NCI-H748 treated with DMSO at 0.1 percent for 48 hours (cell line): ENCODE data around the gene UBAP2.
A peak's percentile ranks its signal among the peaks of the same experiment; 100 is the strongest.

Source experiments
- DNase-seq: peaks from one replicate; lab custom pipeline; 2025; lab: John Stamatoyannopoulos, UW

UBAP2 gene

DNA sequence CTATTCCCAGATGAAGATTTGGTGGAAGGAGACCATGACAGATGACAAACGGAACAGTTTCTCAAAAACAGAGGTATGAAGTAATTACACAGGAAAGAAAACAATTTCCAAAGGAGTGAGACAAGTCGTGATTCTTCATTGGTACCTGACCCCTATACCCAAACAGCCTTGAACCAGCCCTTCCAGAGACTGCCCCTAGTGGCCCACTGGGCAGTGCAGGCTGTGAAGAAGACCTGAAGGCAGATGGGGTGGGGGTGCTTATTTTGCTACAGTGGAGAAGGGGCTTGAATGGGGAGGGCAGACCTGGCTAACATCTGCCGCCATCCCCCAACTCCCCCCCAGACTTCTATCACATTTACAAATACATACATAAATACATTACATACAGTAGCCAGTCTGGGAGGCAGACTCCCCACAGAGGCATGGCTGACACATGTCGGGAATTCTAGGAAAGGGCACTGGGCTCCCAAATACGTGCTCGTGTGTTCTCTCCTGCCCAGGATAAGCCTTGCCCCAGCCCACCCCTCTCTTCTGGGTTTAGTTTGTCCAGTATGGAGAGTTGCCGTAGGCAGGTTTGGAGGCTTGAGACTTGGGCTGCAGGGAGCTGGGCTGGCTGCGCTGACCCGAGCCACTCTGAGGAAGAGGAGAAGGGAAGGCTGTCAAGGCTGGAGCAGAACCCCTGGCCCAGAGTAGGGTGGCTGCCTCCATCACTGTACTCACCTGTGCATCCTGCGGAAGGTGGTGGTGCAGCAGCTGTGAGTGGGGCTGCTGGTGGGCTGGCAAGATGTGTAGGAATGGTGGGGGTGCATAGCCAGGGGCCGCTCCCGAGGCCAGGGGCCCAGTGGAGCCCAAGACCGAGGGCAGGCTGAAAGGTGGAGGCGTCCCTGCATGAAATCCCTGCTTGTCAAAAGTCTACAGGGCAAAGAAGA, 126.5 kb downstream of the UBAP2 start:
- DNase-seq: no peak

DNA sequence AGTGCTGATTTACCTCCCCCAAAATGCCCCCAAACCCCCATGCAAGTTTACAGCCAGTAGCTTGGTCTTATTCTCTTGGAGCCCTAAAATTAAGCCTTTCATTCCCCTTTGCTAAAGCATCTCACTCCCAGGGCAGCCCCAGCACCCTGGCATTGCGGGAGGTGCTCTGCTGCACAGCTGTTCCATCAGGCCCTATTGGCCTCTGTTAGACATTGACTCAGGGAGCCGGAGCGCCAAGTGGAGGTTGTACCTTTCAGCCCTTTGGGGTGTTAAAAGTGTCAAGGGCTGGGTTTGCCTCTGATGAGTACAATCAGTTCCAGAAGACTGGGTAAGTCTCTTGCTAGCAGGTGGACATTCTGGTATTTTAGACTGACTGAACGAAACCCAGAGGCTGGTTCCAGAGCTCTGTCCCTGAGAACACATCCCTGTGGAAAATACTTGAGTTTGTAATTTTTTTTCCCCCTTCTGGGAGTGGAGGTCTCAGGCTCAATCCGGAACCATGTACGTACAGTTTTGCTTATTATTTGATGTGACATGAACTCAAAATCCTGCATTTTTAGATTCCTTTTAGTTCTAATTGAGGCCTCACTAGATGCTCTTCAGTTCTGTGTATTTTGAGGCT, 129.3 kb downstream of the UBAP2 start:
- no peak for DNase-seq

DNA sequence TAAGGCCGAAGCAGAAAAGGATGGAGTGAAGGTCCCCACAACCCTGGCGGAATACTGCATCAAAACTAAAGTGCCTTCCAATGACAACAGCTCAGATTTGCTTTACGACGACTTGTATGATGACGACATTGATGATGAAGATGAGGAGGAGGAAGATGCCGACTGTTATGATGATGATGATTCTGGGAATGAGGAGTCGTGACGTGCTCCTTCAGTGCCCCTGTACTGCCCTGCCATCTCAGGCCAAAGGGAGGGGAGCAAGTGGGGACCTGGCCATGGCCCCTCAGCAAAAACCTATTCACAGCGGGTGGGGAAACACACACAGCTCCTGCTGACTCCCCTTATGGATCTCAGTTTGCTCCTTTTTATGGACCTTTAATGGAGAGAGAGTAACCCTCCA, 131.7 kb downstream of the UBAP2 start:
- DNase-seq: no peak

DNA sequence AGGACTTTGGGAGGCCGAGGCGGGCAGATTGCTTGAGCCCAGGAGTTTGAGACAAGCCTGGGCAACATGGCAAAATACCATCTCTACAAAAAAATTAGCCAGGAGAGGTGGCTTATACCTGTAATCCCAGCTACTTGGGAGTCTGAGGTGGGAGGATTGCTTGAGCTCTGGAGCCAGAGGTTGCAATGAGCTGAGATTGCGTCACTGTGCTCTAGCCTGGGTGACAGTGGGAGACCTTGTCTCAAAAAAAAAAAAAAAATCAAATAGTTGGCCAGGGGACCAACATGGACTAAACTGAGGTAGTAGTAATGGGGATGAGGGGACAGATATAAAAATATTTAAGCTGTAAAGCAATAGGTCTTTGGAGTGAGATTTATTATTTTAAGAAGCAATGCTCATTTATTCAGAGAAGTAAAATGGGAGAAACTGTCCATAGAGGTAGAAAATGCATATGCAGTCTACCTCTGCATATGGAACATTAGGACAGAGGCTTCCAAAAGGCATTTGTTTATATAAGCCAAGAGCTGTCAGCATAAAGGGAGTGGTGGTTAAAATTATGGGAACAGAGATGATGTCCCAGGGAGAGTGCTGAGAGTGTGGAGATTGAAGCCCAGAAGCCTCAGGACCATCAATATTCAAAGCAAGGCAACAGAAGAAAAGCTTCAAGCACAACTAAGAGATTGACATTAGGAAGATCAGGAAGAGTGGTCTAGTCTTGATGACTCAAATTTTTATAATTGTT, 133.6 kb downstream of the UBAP2 start:
- no peak for DNase-seq

DNA sequence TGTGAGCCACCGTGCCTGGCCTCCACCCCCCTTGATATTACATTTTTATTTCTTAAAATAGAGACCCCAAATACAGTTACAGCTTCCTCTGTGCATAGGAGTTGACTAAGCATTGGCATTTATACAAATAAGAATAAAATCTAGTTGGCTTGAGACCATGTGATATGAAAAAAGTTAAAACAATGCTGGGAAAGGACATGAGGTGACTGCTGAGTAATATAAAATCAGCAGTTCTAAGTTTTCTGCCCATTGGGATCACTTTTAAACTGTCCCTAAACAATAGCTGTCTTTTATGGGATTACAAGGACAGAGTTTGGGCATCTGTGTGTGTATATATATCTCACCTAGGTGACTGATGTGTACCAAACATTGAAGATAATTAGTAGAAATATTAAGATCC, 135.1 kb downstream of the UBAP2 start:
- DNase-seq: no peak

DNA sequence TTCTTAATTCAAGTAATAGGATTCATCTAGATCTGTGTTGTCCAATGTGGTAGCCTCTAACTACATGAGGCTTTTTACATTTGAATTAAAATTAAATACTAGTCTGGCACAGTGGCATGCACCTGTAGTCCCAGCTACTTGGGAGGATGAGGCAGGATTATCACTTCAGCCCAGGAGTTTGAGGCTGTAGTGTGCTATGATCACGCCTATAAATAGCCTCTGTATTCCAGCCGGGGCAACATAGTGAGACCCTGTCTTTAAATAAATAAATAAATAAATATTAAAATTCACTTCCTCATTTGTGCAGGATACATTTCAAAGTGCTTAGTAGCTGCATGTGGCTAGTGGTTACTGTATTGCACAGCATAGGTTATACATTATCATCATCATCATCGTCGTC, 139.9 kb downstream of the UBAP2 start:
- DNase-seq: no peak

DNA sequence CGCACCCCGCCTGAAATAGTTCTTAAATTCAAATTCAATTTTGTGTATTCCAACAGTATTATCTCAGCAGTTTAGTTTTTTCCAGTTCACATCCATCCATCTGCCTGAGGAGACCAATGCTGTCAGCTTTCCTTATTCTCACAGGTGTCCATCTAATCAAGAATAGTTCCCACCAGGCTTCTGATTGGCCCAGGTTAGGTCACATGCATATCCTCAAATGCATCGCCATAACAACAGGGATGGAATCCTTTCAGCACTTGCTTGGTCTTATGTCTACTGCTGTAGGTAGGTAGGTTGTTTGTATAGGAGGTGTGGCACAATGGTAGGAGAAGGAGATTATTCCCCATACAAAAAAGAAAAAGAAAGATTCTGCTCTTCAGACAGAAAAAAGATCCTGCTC, 140.6 kb downstream of the UBAP2 start:
- no peak for DNase-seq

DNA sequence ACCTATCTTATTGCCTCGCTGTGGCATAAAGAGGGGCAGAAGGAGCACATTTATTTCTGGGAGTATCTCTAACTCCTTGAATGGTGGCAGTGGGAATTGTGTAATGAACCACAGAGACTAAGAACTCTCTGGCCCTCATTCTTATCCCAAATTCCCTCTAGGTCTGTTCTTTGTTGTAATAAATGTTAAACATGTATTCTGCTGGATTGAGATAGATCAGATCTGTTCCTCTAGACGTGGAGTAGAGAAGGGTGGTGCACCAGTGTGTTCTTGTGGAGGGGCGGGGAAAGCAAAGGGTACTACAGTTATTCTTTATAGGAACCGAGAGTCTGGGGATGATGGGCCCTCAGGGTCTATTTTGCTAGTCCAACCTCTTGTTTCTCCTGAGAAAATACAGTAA, 141.3 kb downstream of the UBAP2 start:
- no peak for DNase-seq

DNA sequence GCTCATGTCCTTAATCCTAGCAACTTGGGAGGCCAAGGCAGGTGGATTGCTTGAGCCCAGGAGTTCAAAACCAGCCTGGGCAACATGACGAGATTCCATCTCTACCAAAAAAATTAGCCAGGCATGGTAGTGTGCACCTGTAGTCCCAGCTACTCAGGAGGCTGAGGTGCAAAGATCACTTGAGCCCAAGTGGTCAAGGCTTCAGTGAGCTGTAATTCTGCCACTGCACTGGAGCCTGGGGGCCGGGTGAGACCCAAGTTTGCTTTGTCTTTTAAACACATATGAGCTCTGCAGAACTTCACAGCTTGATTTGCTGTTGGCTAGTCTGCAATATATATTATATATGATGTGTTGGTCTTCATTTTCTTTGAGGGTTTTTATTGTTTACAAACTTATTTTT, 141.9 kb downstream of the UBAP2 start:
- DNase-seq: no peak

DNA sequence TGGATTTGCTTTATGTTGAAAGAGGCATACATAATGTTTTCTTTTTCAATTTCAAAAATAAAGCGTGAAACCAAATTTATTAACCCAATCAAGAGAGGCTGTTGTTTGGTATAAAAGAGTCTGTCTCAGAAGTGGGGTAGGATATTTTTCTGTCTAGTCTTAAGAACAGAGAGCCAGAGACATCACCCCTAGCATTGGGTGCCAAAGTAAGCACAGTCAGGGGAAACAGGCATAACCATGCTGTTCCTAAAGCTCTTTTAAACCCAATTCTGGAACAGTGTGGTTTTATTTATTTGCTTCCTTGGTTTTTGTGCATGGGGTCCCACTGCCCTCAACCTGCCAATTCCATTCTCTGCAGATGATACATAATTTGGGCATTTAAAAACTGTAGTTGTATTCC, 143.6 kb downstream of the UBAP2 start:
- no peak for DNase-seq

DNA sequence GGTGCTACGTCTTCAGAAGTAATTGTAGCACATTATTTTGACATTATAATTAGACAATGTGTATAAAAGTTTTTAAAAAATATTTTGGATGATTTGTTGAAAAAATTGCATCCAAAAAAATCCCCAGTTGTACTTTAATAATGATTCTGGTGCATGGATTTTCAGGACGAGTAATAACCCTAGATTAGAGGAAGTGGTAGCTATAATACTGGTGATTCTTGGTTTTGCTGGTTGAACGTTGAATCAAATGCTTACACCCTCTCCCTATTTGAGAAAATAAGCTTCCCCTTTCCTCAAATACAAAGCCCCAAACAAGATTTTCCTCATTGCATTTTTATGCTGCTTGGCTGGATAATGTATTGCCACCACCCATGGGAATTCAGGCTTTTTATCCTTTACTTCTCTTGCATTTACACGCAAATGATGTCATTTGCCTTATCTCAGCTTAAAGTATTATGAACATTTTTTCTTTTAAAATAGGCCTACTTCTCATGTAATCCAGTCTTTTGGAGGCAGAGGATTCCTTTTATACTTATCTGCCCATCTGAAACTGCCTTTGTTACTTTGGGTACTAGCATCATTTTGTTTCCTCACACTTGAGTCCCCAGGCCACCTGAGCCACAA, 145.4 kb downstream of the UBAP2 start:
- DNase-seq: no peak

DNA sequence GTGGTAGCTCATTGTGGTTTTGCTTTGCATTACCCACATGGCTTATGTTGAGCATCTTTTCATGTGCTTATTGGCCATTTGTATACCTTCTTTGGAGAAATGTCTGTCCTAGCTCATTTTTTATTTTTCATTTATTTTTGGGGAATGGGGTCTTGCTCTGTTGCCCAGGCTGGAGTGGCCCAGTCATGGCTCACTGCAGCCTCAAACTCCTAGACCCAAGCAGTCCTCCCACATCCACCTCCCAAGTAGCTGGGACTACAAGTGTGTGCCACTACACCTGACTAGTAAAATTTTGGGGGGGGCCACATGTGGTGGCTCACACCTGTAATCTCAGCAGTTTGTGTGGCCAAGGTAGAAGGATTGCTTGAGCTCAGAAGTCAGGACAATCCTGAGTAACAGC, 154.4 kb downstream of the UBAP2 start:
- DNase-seq: no peak

DNA sequence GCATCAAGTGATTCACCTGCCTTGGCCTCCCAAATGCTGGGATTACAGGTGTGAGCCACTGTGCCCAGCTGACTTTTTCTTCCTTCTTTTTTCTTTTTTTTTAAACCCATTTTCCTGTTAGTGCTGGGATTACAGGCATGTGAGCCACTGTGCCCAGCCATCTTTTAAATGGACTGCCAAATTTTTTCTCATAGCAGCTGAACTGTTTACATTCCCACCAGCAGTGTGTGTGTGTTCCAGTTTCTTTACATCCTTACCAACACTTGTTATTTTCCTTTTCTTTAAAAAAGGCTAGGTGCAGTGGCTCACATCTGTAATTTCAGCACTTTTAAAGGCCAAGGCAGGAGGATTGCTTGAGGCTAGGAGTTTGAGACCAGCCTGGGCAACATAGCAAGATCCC, 154.8 kb downstream of the UBAP2 start:
- DNase-seq: no peak

DNA sequence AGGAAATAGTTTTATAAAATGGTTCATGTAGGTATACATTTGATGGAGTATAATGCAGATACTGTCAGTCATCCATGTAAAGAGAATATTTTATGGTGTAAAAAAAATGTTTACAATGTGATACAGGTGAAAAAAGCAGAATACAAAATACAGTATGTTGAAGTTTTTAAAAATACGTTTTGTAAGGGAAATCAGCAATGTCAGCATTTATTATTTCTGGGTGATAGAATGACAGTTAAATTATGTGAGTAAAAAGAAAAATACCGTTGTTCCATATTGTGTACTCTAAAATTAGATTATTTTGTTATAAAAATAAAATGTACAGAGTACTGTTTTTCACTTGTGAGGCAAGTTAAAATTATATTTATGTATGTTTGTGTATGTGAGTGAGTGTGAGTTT, 162.7 kb downstream of the UBAP2 start:
- DNase-seq: no peak

DNA sequence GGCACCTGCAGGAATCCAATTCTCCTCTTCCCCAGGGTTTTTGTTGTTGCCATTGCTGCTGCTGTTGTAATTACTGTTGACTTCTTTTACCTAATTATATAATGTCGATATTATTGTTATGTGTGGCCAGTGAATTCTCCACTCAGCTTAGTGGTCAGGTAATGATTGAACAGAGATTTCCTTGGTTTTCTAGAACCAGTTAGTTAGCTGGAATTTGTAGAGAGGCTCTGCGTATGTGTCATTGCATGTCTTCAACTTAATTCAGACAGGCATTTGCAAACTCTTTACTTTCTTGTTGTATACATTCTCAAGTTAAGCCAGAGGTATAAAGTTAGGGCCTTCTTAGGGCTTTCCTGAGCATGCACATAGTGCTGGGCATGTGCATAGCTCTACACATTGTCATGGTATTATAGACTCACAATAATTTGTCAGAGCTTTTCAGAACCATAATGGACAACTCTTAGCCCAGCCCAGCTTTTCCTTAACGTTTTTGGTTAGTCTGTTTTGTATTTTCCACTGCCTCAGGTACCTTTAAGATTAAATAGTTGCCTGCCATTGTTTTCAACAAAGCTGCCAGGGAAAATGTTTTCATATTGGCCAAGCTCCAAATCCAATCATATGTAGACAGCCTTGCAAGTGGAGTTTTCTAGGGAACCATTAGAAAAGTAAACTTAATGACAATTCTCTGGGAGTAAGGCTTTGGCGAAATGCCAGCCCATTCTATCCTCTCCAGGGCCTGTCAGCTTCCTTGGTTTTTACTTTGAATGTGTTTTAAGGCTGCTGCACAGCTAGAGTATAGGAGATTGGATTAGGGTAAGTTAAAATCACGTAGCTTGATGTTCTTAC, 163.6 kb downstream of the UBAP2 start:
- peak; percentile 91 for DNase-seq

DNA sequence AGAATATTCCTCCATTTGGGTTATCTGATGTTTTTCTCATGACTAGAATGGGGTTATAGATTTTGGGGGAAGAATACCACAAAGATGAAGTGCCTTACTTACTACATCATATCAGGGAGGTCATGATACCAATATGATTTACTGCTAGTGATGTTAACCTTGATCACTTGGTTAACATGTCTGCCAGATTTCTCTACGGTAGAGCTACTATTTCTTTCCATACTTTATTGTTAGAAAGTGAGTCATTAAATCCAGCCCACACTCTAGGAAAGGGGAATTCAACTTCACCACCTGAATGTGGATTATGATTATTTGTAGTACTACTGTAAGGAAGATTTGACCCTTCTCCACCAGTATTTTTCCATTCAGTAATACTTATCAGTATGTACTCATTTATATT, 167.1 kb downstream of the UBAP2 start:
- no peak for DNase-seq

DNA sequence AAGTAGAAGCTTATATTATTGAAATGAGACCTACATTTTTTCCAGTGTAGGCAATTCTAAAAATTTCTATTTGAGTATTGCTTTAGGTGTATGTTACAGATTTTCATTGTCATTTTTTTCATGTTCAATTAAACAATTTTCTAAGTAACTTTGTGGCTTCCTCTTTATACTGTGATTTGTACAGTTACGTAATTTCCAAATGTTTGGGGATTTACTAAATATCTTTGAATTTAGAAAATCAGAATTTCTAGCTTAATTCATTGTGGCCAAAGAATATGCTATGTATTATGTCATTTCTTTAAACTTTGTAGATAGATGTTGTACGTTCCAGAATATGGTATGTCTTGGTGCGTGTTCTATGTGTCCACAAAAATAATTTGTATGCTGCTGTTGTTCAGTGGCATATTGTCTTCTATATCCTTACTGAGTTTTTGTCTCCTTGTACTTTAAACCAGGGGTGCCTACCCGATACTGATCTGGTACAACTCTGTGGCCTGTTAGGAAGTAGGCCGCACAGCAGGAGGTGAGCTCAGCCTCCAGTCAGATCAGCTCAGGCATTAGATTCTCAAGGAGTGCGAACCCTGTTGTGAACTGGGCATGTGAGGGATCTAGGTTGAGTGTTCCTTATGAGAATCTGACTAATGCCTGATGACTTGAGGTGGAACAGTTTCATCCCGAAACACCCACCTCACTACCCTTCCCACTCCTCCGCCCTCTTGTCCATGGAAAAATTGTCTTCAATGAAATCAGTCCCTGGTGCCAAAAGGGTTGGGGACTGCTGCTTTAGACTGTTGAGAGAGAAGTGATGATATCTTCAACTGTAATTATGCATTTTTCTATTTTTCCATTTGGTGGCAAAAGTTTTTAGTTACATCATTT, 168.2 kb downstream of the UBAP2 start:
- no peak for DNase-seq

DNA sequence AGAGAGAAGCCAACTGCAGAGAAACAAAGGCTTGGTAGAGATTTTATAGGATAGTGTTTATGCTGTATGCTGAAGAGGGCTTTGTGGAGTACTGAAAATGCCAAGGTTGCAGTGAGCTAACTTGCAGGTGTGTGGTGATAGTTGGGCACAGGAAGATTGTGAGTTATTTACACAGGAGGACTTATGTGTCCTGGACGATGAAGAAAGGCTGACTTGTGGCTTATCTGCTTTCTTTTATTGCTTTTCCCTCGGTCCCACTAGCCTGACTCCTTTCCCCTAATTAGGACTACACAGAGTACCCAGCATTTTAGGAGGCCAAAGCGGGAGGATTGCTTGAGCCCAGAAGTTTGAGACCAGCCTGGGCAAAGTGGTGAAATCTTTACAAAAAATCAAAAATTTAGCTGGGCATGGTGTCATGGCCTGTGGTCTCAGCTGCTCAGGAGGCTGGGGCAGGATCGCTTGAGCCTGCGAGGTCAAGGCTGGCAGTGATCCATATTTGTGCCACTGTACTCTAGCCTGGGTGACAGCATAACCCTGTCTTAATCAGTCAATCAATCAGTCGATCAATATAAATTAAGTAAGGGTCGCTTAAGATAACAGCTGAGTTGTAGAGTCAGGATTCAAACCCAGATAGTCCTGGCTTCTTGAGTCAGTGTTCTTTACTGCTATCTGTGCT, 169.9 kb downstream of the UBAP2 start:
- no peak for DNase-seq

DNA sequence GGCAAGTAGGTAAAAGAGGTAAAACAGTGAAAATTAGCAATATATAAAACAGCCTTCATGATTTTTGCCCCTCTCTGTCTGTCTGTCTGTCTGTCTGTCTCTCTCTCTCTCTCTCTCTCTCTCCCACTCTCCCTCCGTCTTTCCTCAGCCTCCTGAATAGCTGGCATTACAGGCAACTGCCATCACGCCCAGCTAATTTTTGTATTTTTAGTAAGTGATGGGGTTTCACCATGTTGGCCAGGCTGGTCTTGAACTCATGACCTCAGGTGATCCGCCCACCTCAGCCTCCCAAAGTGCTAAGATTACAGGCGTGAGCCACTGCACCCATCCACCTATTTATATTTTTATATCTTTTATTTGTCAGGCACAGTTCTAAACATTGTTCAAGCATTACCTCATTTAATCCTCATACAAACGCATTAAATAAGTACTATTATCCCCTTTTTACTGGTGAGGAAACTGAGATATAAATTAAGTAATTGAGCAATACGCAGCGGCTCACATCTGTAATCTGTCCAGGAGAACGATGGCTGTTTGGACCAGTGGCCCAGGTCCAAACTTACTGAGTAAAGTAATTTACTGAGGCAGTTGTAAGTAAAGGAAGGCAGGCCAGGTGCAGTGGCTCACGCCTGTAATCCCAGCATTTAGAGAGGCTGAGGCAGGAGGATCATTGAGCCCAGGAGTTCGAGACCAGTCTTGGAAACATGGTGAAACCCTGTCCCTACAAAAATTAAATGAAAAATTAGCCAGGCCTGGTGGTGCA, 170.8 kb downstream of the UBAP2 start:
- DNase-seq: no peak
